ENCODE results near the gene AHDC1.

The AHDC1 gene

GRCh38 chr1:27612718-27613117 is 8.8 kb upstream of the AHDC1 start:
- no peak for DNase-seq

GRCh38 chr1:27611450-27611849 is 7.5 kb upstream of the AHDC1 start:
- no peak for DNase-seq

GRCh38 chr1:27609618-27610240 is 5.8 kb upstream of the AHDC1 start:
- DNase-seq = no peak

- DNase-seq = no peak
Observed at GRCh38 chr1:27609210-27609555, 5.2 kb upstream of the AHDC1 start.

GRCh38 chr1:27607239-27607804 is 3.4 kb upstream of the AHDC1 start:
- DNase-seq = no peak

GRCh38 chr1:27606708-27607238 is 2.8 kb upstream of the AHDC1 start:
- no peak for DNase-seq

GRCh38 chr1:27605796-27606707 is 2.1 kb upstream of the AHDC1 start:
- DNase-seq = peak; percentile 66

- no peak for DNase-seq
Observed at GRCh38 chr1:27605300-27605766, 1.4 kb upstream of the AHDC1 start.

GRCh38 chr1:27604579-27605299 is 795 bp upstream of the AHDC1 start:
- DNase-seq = peak; percentile 29

GRCh38 chr1:27603309-27603680 is 649 bp downstream of the AHDC1 start:
- DNase-seq = no peak

GRCh38 chr1:27602462-27603308 is 1.3 kb downstream of the AHDC1 start:
- no peak for DNase-seq

GRCh38 chr1:27601771-27602461 is 2.0 kb downstream of the AHDC1 start:
- no peak for DNase-seq

GRCh38 chr1:27601321-27601770 is 2.6 kb downstream of the AHDC1 start:
- DNase-seq = no peak

GRCh38 chr1:27600498-27601175 is 3.3 kb downstream of the AHDC1 start:
- DNase-seq = peak; percentile 44

GRCh38 chr1:27599605-27600497 is 4.1 kb downstream of the AHDC1 start:
- DNase-seq = peak; percentile 51

GRCh38 chr1:27598902-27599528 is 4.9 kb downstream of the AHDC1 start:
- DNase-seq = peak; percentile 51

GRCh38 chr1:27598295-27598687 is 5.7 kb downstream of the AHDC1 start:
- no peak for DNase-seq

GRCh38 chr1:27597516-27598294 is 6.2 kb downstream of the AHDC1 start:
- no peak for DNase-seq

Measured in NCI-H510A treated with DMSO at 0.1 percent for 48 hours (cell line).